OCI-LY3 (cell line): ENCODE data around the gene UPK3A.

Experiments used
- CTCF ChIP-seq: fragments of 200-600, 300-600 bp; sonication (generic); IDR thresholded peaks from 2 replicates; pipeline ENCODE4 v1.5.1; 2014; ENCODE audit warnings: antibody characterized with exemption, low read length, low read depth
- EZH2phosphoT487 ChIP-seq: fragments of 200-600 bp; shearing (Covaris generic); IDR thresholded peaks from 2 replicates; pipeline ENCODE4 v1.6.1; 2018; ENCODE audit warnings: antibody characterized with exemption, mixed run types, low read depth

GRCh38 chr22:45290410-45290936, 5.7 kb downstream of the UPK3A start:
- TF ChIP-seq CTCF, result no peak
- no peak for TF ChIP-seq EZH2phosphoT487
